Activated CD8-positive, alpha-beta memory T cell treated with anti-CD3 and anti-CD28 coated beads, Interleukin-2, amount 50 U/mL, for 1 hour (primary cell): ENCODE results near the gene MORC1.

Source experiments
- DNase-seq: peaks from one replicate; pipeline ENCODE4 v3.0.0-alpha.2; 2020; ENCODE audit errors: extremely low read depth

MORC1 gene

DNA sequence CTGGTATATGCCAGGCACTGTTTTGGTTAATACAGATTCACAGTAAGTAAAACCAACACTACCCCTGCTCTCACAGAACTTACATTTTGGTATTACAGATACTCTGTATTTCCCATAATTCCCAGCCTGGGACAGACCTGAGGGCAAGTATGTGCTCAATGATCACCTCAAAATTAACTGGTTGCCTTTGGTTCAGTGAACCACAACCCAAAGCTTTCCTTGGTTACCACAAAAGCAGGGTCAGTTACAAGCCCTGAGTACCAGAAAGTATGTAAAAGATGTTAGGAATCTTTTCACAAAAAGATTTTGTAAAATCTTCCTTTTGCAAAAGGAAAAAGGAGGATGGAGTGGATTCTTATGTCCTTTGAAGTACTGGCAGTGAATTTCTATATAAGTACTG, 92.0 kb downstream of the MORC1 start:
- DNase-seq: no peak

GRCh38 chr3:109023656-109024254, 94.2 kb downstream of the MORC1 start:
- DNase-seq: peak; percentile 1

- DNase-seq: no peak
Observed at GRCh38 chr3:109023167-109023566, 94.8 kb downstream of the MORC1 start.

- no peak for DNase-seq
Observed at GRCh38 chr3:109021556-109021955, 96.4 kb downstream of the MORC1 start.

DNA sequence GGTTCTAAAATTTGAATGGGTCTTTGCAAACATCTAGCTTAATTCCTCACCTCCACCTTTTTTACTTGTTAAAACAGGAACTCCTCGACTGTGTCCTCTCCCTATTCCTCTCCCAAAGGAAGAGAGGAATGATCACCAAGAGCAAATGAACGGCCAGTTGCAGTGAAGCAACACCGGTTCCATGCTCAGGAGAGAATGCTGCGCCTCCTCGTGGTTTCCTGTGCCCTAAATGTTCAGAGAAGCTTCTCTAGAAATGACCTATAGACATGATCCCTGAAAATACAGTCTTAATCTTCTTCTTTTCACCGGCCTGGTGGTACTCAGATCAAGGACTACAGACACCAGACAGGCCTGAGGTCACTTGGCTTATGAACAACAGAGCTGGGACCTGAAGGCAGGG, 99.1 kb downstream of the MORC1 start:
- no peak for DNase-seq

DNA sequence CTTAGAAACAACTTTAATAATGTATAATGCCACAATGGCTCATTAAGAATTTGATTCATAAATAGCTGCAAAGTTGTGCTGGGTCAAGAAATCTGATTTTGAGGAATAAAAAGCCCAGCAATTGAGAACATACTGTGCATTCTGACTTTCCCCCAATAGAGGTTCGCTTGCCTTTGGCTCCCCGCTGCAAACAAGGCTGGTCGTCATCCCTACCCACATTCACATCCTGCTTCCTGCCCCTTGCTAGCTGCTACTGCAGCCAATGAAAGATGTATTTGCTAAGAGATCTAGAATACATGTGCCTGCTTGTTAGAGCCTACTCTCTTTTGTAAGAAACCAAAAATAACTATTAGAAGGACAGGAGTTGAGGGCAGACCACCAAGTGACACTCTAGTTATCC, 112.5 kb downstream of the MORC1 start:
- DNase-seq: no peak

DNA sequence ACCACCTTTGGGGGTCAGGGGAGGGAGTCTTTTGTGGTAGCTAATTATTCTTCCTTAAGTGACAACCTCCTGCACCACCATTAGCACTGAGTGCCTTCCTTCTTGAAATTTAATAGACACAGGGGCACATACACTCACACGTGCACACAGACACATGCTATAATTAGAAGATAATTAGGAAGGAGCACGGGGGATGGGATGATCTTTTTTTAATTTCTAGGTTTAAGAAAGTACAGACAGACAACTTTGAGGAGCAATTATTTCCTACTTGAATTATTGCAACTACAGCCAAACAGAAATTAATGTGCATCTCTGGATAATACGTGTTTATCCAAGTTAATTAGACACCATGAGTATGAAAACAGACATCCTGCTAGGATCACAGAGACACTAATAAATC, 119.5 kb downstream of the MORC1 start:
- DNase-seq: no peak

- DNase-seq: no peak
Observed at GRCh38 chr3:108985844-108986243, 132.1 kb downstream of the MORC1 start.

DNA sequence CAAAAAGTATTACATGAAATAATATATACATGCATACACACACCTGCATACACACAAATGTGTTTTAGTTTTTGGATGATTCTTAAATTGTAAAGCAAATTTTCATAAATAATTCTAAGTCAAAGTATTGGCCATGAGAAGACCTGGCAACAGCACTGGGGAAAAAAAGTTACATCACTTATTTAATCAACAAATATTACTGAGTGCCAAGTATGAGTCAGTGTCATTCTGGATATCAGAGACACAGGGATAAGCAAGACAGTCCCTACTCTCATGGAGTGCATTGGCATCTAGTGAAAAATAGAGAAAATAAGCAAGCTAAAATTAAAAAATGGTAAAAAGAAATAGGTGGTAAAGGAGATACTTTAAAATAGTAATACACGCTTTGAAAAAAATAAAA, 134.9 kb downstream of the MORC1 start:
- DNase-seq: no peak

- no peak for DNase-seq
Observed at GRCh38 chr3:108976058-108976457, 141.9 kb downstream of the MORC1 start.

- DNase-seq: no peak
Observed at GRCh38 chr3:108973019-108973418, 144.9 kb downstream of the MORC1 start.

DNA sequence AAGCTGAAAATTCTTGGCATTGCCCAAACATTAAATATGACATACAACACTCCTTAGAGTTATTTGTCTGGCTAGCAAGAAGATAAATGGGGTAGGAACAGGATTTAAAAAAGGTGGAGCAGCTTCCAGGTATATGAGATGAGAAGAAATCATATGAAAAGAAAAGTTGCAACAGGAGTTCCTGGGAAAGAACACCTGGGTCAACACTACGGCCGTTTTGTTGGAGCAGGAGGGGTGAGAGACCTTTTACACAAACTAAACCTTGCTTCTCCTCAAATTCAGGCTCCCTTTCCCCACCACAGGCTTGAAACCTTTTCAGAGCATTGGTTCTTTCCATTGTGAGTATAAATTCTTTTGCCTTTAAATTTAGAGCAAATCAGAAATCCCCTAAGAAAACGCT, 145.5 kb downstream of the MORC1 start:
- no peak for DNase-seq

DNA sequence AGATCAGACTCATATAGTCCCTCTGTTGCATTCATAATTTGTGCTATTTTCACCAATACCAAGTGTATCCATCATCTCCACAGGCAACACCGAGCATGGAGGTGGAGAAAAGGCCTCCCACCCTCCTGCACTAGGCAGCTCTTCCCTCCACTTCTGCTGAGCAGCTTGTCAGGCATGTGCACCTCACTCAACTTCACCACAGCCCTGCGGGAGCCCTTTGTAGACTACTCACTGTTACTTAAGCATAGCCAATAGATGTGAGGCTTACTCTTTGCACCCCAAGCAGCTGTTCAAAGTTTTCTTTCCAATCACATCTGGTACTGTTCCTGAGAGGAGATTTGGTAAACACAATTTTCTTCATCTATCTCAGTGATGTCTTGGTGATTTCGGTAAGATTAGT, 147.4 kb downstream of the MORC1 start:
- no peak for DNase-seq

DNA sequence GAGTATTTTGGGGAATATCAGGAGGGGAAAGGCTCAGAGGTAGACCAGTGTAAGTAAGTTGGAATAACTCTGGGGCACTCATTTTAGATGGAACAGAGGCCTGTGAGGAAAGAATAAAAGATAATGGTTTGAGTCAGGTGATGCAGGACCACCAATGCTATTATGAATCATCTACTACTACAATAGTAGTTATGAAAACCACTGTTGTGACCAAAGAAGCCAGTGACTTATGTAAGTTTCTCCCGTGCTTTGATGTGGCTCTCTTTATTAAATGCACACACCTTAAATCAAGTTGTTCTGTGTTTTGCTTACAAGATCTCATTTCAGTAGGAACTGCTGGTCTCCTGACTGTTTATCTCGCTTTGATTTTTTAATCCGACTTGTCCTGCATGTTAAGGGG, 151.2 kb downstream of the MORC1 start:
- DNase-seq: no peak

- no peak for DNase-seq
Observed at GRCh38 chr3:108959017-108959416, 158.9 kb downstream of the MORC1 start.

GRCh38 chr3:108953700-108954099, 164.2 kb downstream of the MORC1 start, which contains the start of gene GUCA1C:
Gene GUCA1C (minus strand): TSS chr3:108953879. CDS start chr3:108953762, 117 bp downstream.
- DNase-seq: no peak

- DNase-seq: no peak
Observed at GRCh38 chr3:108953210-108953609, 164.7 kb downstream of the MORC1 start.

GRCh38 chr3:108951820-108952501, 166.0 kb downstream of the MORC1 start:
- no peak for DNase-seq

DNA sequence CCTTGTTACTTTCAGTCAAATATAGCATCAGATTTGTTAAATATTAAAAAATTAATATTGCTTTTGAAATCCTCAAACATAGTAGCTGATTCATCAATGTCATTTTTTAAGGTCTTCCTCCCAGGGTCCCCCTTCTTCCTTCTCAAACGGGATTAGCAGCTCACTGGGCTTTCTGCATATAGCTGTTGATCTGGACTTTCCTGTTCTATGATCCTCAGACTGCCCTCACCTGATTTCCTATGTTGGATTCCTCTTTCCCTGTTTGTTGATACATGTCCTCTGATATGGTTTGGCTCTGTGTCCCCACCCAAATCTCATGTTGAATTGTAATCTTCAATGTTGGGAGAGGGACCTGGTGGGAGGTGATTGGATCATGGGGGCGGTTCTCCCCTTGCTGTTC, 170.1 kb downstream of the MORC1 start:
- DNase-seq: no peak

DNA sequence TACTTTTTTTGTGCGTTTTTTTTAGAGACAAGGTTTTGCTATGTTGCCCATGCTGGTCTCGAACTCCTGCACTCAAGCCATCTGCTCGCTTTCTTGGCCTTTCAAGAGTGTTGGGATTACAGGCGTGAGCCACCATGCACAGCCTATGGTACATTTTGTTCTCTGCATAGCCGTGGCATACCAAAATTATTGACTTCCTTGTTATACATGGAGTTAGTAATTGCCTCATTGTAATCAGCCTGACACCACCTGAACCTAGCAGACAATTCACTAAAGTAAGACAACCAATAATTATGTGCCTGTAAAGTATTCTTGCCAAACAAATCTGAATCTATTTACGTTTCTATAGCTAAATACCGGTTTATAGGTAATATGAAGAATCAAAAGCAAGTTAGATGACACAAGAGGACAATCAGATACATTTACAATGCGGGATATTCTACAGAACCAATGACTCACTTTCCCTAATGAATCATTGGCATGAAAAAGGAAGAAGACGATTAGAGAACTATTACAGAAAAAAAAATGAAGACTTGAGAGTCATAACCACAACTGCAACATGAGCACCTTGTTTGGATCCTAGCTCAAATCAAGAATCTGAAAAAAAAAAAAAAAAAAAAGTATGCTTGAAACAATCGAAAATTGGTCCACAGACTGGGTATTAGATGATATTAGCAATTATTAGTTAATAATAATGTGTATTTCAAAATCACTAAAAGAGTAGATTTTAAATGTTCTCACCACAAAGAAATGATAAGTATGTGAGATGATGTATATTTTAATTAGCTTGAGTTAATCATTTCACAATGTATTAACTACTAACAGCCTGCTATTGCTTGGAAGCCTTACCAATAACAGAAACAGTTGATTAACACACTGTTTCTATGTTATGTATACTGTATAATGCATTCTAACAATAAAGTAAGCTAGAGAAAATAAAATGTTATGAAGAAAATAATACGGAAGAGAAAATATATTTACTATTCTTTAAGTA, 171.3 kb downstream of the MORC1 start:
- no peak for DNase-seq

DNA sequence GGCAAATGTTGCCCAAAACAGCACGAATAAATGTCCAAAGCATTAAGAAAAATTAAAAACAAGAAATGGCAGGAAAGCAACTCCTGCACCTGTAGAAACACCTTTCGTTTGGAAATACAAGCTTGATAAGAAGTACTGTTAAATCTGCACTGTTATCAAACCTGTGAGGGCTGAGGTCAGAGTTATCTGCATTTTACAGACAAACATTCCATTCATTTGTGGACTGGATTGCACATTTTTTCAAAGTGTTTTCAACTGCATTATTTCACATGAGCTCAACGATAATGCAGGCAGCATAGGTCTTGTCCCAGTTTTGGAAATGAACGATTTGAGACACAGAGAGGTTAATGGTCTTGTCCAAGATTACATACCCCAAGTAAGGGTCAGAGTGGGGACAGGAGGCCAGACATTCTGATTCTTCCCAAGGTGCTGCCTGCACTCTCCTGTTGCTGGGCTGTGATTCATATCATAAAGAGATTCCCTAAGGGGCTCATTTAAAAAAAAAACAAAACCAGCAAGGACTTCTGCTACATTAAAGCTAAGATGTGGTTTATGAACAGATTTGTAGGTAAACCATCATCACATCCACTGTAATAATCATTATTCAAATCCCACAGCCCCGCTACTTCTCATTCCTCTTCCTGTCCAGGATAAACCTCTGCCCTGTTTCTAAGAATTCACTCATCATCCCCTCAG, 177.2 kb downstream of the MORC1 start:
- DNase-seq: no peak

- DNase-seq: no peak
Observed at GRCh38 chr3:108940166-108940565, 177.8 kb downstream of the MORC1 start.
